B cell (primary cell): ENCODE results near the gene DNAJC9.

Experiments used
- CTCF ChIP-seq: fragments of 200-600 bp; IDR thresholded peaks from one replicate; pipeline ENCODE4 v1.8.0; 2022; ENCODE audit warnings: antibody characterized with exemption, mild to moderate bottlenecking
- EZH2 ChIP-seq: IDR thresholded peaks from 2 replicates; pipeline ENCODE4 v1.6.1; 2012; ENCODE audit warnings: borderline replicate concordance, low read depth, mild to moderate bottlenecking, moderate library complexity, low read length; ENCODE audit not compliant: insufficient read depth, poor library complexity, severe bottlenecking

- TF ChIP-seq CTCF (no peak), EZH2 (no peak)
These were observed 8.0 kb downstream of the DNAJC9 start for GRCh38 chr10:73238990-73239566.
